NB4 (cell line): ENCODE data around the gene TPO.

Experiments
- CTCF ChIP-seq: IDR thresholded peaks from one replicate; pipeline ENCODE4 v1.5.1; 2012; ENCODE audit warnings: low read depth, low read length
- MAX ChIP-seq: IDR thresholded peaks from 2 replicates; pipeline ENCODE4 v1.6.1; 2011; ENCODE audit warnings: low read depth, low read length
- POLR2A ChIP-seq: IDR thresholded peaks from 2 replicates; pipeline ENCODE4 v1.6.1; 2011; ENCODE audit warnings: mild to moderate bottlenecking; ENCODE audit not compliant: insufficient read length; ENCODE audit errors: extremely low read depth

GRCh38 chr2:1515986-1516797, 102.9 kb downstream of the TPO start:
- TF ChIP-seq CTCF (no peak), POLR2A (no peak), MAX (no peak)
